Naive thymus-derived CD4-positive, alpha-beta T cell (primary cell): Measurements from ENCODE around the gene TEAD4. TPM values are rescaled to one million over a fixed set of nuclear protein-coding genes. Genes with fewer than 3 reads are reported as not detected.
A peak's percentile ranks its signal among the peaks of the same experiment; 100 is the strongest.

Source experiments
- ATAC-seq: fragments of 150-1000 bp; cut with Tn5 transposase; 2 replicates; pipeline ENCODE4 v1.10.0; 2021; ENCODE audit warnings: mild to moderate bottlenecking, moderate library complexity
- CTCF ChIA-PET: fragments of 350-600 bp; sonication (Branson Sonifier 250); formaldehyde crosslinking; loops from one replicate; lab custom pipeline; 2021; ENCODE audit warnings: antibody characterized with exemption; lab: Charles Lee
- POLR2A ChIA-PET: fragments of 350-600 bp; sonication (Branson Sonifier 250); formaldehyde crosslinking; loops from one replicate; lab custom pipeline; 2021; ENCODE audit warnings: antibody characterized with exemption, inconsistent platforms; lab: Charles Lee
- DNase-seq, 9 donors: peaks; one replicate each; pipeline versions ENCODE4 v3.0.0 to v3.0.0-alpha.2; 2020 to 2022; ENCODE audit warnings: mixed read lengths in 1 of 9
- H3K27ac ChIP-seq: one replicate; pipeline ENCODE4 v1.7.0; 2013; ENCODE audit warnings: mild to moderate bottlenecking, low read depth, low read length, moderate library complexity
- H3K27me3 ChIP-seq, 2 donors: one replicate each; pipeline ENCODE4 v1.7.0; 2013; ENCODE audit warnings: low read length in 2 of 2, mild to moderate bottlenecking in 2 of 2, moderate library complexity in 2 of 2; ENCODE audit not compliant: control insufficient read depth in 2 of 2, insufficient read depth in 2 of 2
- H3K36me3 ChIP-seq, 3 experiments: 1 replicate in 2 of 3; 2 replicates in 1 of 3; pipeline ENCODE4 v1.7.0; 2013; ENCODE audit warnings: low read length in 3 of 3, mild to moderate bottlenecking in 3 of 3, moderate library complexity in 1 of 3; ENCODE audit not compliant: insufficient read depth in 3 of 3, control insufficient read depth in 2 of 3
- H3K4me1 ChIP-seq, 2 donors: one replicate each; pipeline ENCODE4 v1.7.0; 2013; ENCODE audit warnings: low read length in 2 of 2, mild to moderate bottlenecking in 2 of 2, moderate library complexity in 1 of 2; ENCODE audit not compliant: control insufficient read depth in 2 of 2, insufficient read depth in 2 of 2
- H3K4me3 ChIP-seq: 2 replicates; pipeline ENCODE4 v1.7.0; 2013; ENCODE audit warnings: mild to moderate bottlenecking, low read length
- H3K9me3 ChIP-seq, 3 experiments: 1 replicate in 2 of 3; 2 replicates in 1 of 3; pipeline ENCODE4 v1.7.0; 2013; ENCODE audit warnings: low read length in 3 of 3; ENCODE audit not compliant: control insufficient read depth in 2 of 3
- H3K27ac Mint-ChIP-seq, 9 donors: one replicate each; pipeline ENCODE4 v1.8.0; 2020 to 2022; ENCODE audit warnings: mixed read lengths in 9 of 9, mild to moderate bottlenecking in 8 of 9, moderate library complexity in 5 of 9, inconsistent platforms in 2 of 9
- H3K27me3 Mint-ChIP-seq, 5 donors: one replicate each; pipeline ENCODE4 v1.8.0; 2021 to 2022; ENCODE audit warnings: mixed read lengths in 5 of 5, mild to moderate bottlenecking in 1 of 5
- H3K36me3 Mint-ChIP-seq, 5 donors: one replicate each; pipeline ENCODE4 v1.8.0; 2020 to 2022; ENCODE audit warnings: mixed read lengths in 5 of 5, mild to moderate bottlenecking in 3 of 5, inconsistent platforms in 1 of 5
- H3K4me1 Mint-ChIP-seq, 7 donors: one replicate each; pipeline ENCODE4 v1.8.0; 2020 to 2022; ENCODE audit warnings: mixed read lengths in 7 of 7, mild to moderate bottlenecking in 3 of 7, inconsistent platforms in 1 of 7
- H3K4me3 Mint-ChIP-seq, 10 donors: one replicate each; pipeline ENCODE4 v1.8.0; 2020 to 2022; ENCODE audit warnings: mild to moderate bottlenecking in 10 of 10, mixed read lengths in 10 of 10, moderate library complexity in 6 of 10, inconsistent platforms in 2 of 10
- H3K9me3 Mint-ChIP-seq, 11 donors: one replicate each; pipeline ENCODE4 v1.8.0; 2020 to 2022; ENCODE audit warnings: mixed read lengths in 11 of 11, mild to moderate bottlenecking in 4 of 11, inconsistent platforms in 1 of 11, moderate library complexity in 1 of 11
- intact Hi-C, 2 donors: fragments of 100-400 bp; cut with micrococcal nuclease; formaldehyde crosslinking; loops; one replicate each; pipeline ENCODE4 v1.15.1; 2023
- polyA plus RNA-seq, 2 donors: library from polyadenylated mRNA; unstranded; fragments of 300-500 nt; fragmentation: Illumina TruSeq; gene quantifications; one replicate each; pipeline ENCODE4 v1.2.3, GENCODE V29; 2021
- total RNA-seq, 6 experiments: library from RNA in 5 of 6; stranded (reverse) in 5 of 6; gene quantifications; 1 replicate in 5 of 6; 2 replicates in 1 of 6; pipeline ENCODE4 v1.2.3 and lab custom pipeline; 2021 to 2026

Gene TEAD4
- total and polyA plus RNA-seq, 7 experiments from 2014 or later: 1.8 TPM; not detected in 6

- ChIA-PET POLR2A (no interaction called here), CTCF (no interaction called here)
- DNase-seq (no peak), ATAC-seq (no peak)
- Mint-ChIP-seq H3K27me3 (peaks cover 15 to 40% (median 23%) of the 10 kb centered on the region in 5 donors), H3K4me3 (no peak overlapping the region), H3K9me3 (peaks cover 0 to 2% (median 0%) of the 10 kb centered on the region in 11 donors), H3K27ac (no peak overlapping the region), H3K36me3 (no peaks in the 10 kb centered on the region), H3K4me1 (peaks cover 0 to 5% (median 0%) of the 10 kb centered on the region in 7 donors)
- no peaks in the 10 kb centered on the region for H3K4me1 ChIP-seq
- H3K4me3 ChIP-seq: no peak overlapping the region
- H3K36me3 ChIP-seq: no peaks in the 10 kb centered on the region
- no peak overlapping the region for H3K27ac ChIP-seq
- peaks cover 0 to 2% of the 10 kb centered on the region in 2 donors for H3K27me3 ChIP-seq
- intact Hi-C loops: loop anchor here in 1 of 2 donors (1.0 to 2.0 kb wide), 2 partner anchors 188 to 358 kb away; no protein-coding TSS in a partner anchor
- H3K9me3 ChIP-seq: no peaks in the 10 kb centered on the region
Observed at GRCh38 chr12:3040663-3041544, 81.7 kb downstream of the TEAD4 start.

- Histone ChIP-seq H3K4me3 (no peak overlapping the region), H3K27ac (no peak overlapping the region), H3K36me3 (no peaks in the 10 kb centered on the region), H3K9me3 (no peaks in the 10 kb centered on the region), H3K27me3 (peaks cover 0 to 2% of the 10 kb centered on the region in 2 donors), H3K4me1 (no peaks in the 10 kb centered on the region)
- peaks cover 0 to 5% (median 0%) of the 10 kb centered on the region in 7 donors for H3K4me1 Mint-ChIP-seq
- intact Hi-C loops: loop anchor here in 1 of 2 donors (1.0 to 2.0 kb wide), 2 partner anchors 189 to 358 kb away; no protein-coding TSS in a partner anchor
- peaks cover 15 to 40% (median 23%) of the 10 kb centered on the region in 5 donors for H3K27me3 Mint-ChIP-seq
- no peak overlapping the region for H3K27ac Mint-ChIP-seq
- no peaks in the 10 kb centered on the region for H3K36me3 Mint-ChIP-seq
- peak; percentile 76 for ATAC-seq
- CTCF ChIA-PET: no interaction called here
- H3K4me3 Mint-ChIP-seq: no peak overlapping the region
- POLR2A ChIA-PET: no interaction called here
- DNase-seq: peak in 7 of 9 donors; percentile 19 to 58 (median 29)
- H3K9me3 Mint-ChIP-seq: peaks cover 0 to 2% (median 0%) of the 10 kb centered on the region in 11 donors
Observed at GRCh38 chr12:3041558-3042164, 82.5 kb downstream of the TEAD4 start.

- peaks cover 0 to 2% of the 10 kb centered on the region in 2 donors for H3K27me3 ChIP-seq
- ATAC-seq (peak; percentile 29), DNase-seq (no peak)
- Mint-ChIP-seq H3K4me1 (peaks cover 0 to 5% (median 0%) of the 10 kb centered on the region in 7 donors), H3K4me3 (no peak overlapping the region), H3K27me3 (peaks cover 15 to 40% (median 23%) of the 10 kb centered on the region in 5 donors), H3K36me3 (no peaks in the 10 kb centered on the region), H3K9me3 (peaks cover 0 to 2% (median 0%) of the 10 kb centered on the region in 11 donors), H3K27ac (no peak overlapping the region)
- H3K27ac ChIP-seq: no peak overlapping the region
- intact Hi-C loops: no loop called here
- CTCF ChIA-PET: no interaction called here
- no peaks in the 10 kb centered on the region for H3K4me1 ChIP-seq
- no peak overlapping the region for H3K4me3 ChIP-seq
- H3K9me3 ChIP-seq: no peaks in the 10 kb centered on the region
- no peaks in the 10 kb centered on the region for H3K36me3 ChIP-seq
- POLR2A ChIA-PET: no interaction called here
Observed at GRCh38 chr12:3042394-3042793, 83.2 kb downstream of the TEAD4 start.

- H3K9me3 ChIP-seq: no peaks in the 10 kb centered on the region
- H3K36me3 Mint-ChIP-seq: no peaks in the 10 kb centered on the region
- H3K4me1 Mint-ChIP-seq: peaks cover 0 to 3% (median 0%) of the 10 kb centered on the region in 7 donors
- ATAC-seq (no peak), DNase-seq (no peak)
- ChIA-PET CTCF (no interaction called here), POLR2A (no interaction called here)
- H3K36me3 ChIP-seq: no peaks in the 10 kb centered on the region
- H3K4me3 ChIP-seq: no peak overlapping the region
- no peak overlapping the region for H3K27ac ChIP-seq
- H3K27ac Mint-ChIP-seq: no peak overlapping the region
- peaks cover 0 to 2% of the 10 kb centered on the region in 2 donors for H3K27me3 ChIP-seq
- peak overlapping the region in 1 of 10 donors; percentile 6 for H3K4me3 Mint-ChIP-seq
- H3K27me3 Mint-ChIP-seq: peaks cover 15 to 40% (median 25%) of the 10 kb centered on the region in 5 donors
- no peaks in the 10 kb centered on the region for H3K4me1 ChIP-seq
- H3K9me3 Mint-ChIP-seq: peaks cover 0 to 2% (median 0%) of the 10 kb centered on the region in 11 donors
- intact Hi-C loops: no loop called here
Observed at GRCh38 chr12:3042826-3043225, 83.6 kb downstream of the TEAD4 start.

- CTCF ChIA-PET: interaction anchor here (0.6 kb wide), 1 partner anchor 12 kb away, joined by 3 read pairs; no protein-coding TSS in a partner anchor
- POLR2A ChIA-PET: no interaction called here
Observed at GRCh38 chr12:3043406-3043805, 84.2 kb downstream of the TEAD4 start.

GRCh38 chr12:3044141-3044630 is 85.0 kb downstream of the TEAD4 start:
- intact Hi-C loops: no loop called here
- H3K9me3 ChIP-seq: no peaks in the 10 kb centered on the region

More at GRCh38 chr12:3043406-3043805, 84.2 kb downstream of the TEAD4 start:
- Histone ChIP-seq H3K36me3 (no peaks in the 10 kb centered on the region), H3K4me1 (no peaks in the 10 kb centered on the region), H3K27ac (no peak overlapping the region), H3K27me3 (peaks cover 0 to 2% of the 10 kb centered on the region in 2 donors), H3K4me3 (no peak overlapping the region), H3K9me3 (no peaks in the 10 kb centered on the region)
- Mint-ChIP-seq H3K4me1 (peaks cover 0 to 3% (median 0%) of the 10 kb centered on the region in 7 donors), H3K27ac (no peak overlapping the region), H3K27me3 (peaks cover 15 to 40% (median 28%) of the 10 kb centered on the region in 5 donors), H3K36me3 (no peaks in the 10 kb centered on the region), H3K9me3 (peaks cover 0 to 2% (median 0%) of the 10 kb centered on the region in 11 donors), H3K4me3 (no peak overlapping the region)
- no peak for ATAC-seq
- intact Hi-C loops: no loop called here
- no peak for DNase-seq

More at GRCh38 chr12:3044141-3044630, 85.0 kb downstream of the TEAD4 start:
- Histone ChIP-seq H3K4me3 (no peak overlapping the region), H3K27ac (no peak overlapping the region), H3K36me3 (no peaks in the 10 kb centered on the region), H3K27me3 (peaks cover 0 to 2% of the 10 kb centered on the region in 2 donors), H3K4me1 (no peaks in the 10 kb centered on the region)
- ATAC-seq: no peak
- POLR2A ChIA-PET: no interaction called here
- H3K27me3 Mint-ChIP-seq: peaks cover 21 to 38% (median 28%) of the 10 kb centered on the region in 5 donors
- no peak for DNase-seq
- no peaks in the 10 kb centered on the region for H3K36me3 Mint-ChIP-seq
- no peak overlapping the region for H3K4me3 Mint-ChIP-seq
- peaks cover 0 to 3% (median 0%) of the 10 kb centered on the region in 7 donors for H3K4me1 Mint-ChIP-seq
- CTCF ChIA-PET: interaction anchor here (1.0 kb wide), 1 partner anchor 11 kb away, joined by 3 read pairs; no protein-coding TSS in a partner anchor
- peaks cover 0 to 2% (median 0%) of the 10 kb centered on the region in 11 donors for H3K9me3 Mint-ChIP-seq
- H3K27ac Mint-ChIP-seq: no peak overlapping the region
